ENCODE measurements around the gene C4orf50. TPM values are rescaled to one million over a fixed set of nuclear protein-coding genes. Genes with fewer than 3 reads are reported as not detected.

Gene C4orf50
- total and polyA plus RNA-seq, 7 donors = not detected

GRCh38 chr4:6032249-6033244 lies 14.3 kb upstream of the C4orf50 start:
- 42 to 54% (median 50%) methylated on average over 11 of the region's 11 CpGs for WGBS, 3 donors
- DNase-seq = no peak
- intact Hi-C loops (cut with DNase I) = no loop called here

GRCh38 chr4:6031846-6032245 lies 13.6 kb upstream of the C4orf50 start:
- 13 to 23% (median 17%) methylated on average over 5 of the region's 5 CpGs for WGBS, 3 donors
- DNase-seq = no peak
- no peaks in the 10 kb centered on the region for H3K27me3 ChIP-seq (ENCODE audit: insufficient read depth in 3 of 3, low read length in 2 of 3)
- no peak overlapping the region for H3K27ac ChIP-seq
- H3K4me3 ChIP-seq = no peak overlapping the region
- no peaks in the 10 kb centered on the region for H3K4me1 ChIP-seq
- no peaks in the 10 kb centered on the region for H3K9me3 ChIP-seq
- ATAC-seq = no peak
- no peak for TF ChIP-seq CTCF (IDR thresholded peaks at IDR 0.05)
- intact Hi-C loops (cut with DNase I) = no loop called here
- H3K36me3 ChIP-seq (ENCODE audit: insufficient read depth in 1 of 2, low read depth in 1 of 2) = no peaks in the 10 kb centered on the region

More at GRCh38 chr4:6032249-6033244, 14.3 kb upstream of the C4orf50 start:
- no peak for TF ChIP-seq CTCF (IDR thresholded peaks at IDR 0.05)
- no peak for ATAC-seq
- no peaks in the 10 kb centered on the region for H3K36me3 ChIP-seq (ENCODE audit: insufficient read depth in 1 of 2, low read depth in 1 of 2)
- H3K4me1 ChIP-seq = no peaks in the 10 kb centered on the region
- no peaks in the 10 kb centered on the region for H3K9me3 ChIP-seq
- no peaks in the 10 kb centered on the region for H3K27me3 ChIP-seq (ENCODE audit: insufficient read depth in 3 of 3, low read length in 2 of 3)
- H3K27ac ChIP-seq = no peak overlapping the region
- no peak overlapping the region for H3K4me3 ChIP-seq

GRCh38 chr4:6030679-6031078 lies 12.4 kb upstream of the C4orf50 start:
- no peak for ATAC-seq
- Histone ChIP-seq H3K9me3 (no peaks in the 10 kb centered on the region), H3K27ac (no peak overlapping the region), H3K4me1 (no peaks in the 10 kb centered on the region), H3K27me3 (ENCODE audit: insufficient read depth in 3 of 3, low read length in 2 of 3) (no peaks in the 10 kb centered on the region), H3K36me3 (ENCODE audit: insufficient read depth in 1 of 2, low read depth in 1 of 2) (no peaks in the 10 kb centered on the region), H3K4me3 (no peak overlapping the region)
- intact Hi-C loops (cut with DNase I) = no loop called here
- TF ChIP-seq CTCF (IDR thresholded peaks at IDR 0.05) = no peak
- no peak for DNase-seq
- WGBS, 3 donors = 83 to 88% (median 85%) methylated on average over 7 of the region's 7 CpGs

- H3K4me1 ChIP-seq = no peaks in the 10 kb centered on the region
- ATAC-seq = no peak
- no peak for DNase-seq
- 74 to 80% (median 74%) methylated on average over 6 of the region's 6 CpGs for WGBS, 3 donors
- no peaks in the 10 kb centered on the region for H3K36me3 ChIP-seq (ENCODE audit: insufficient read depth in 1 of 2, low read depth in 1 of 2)
- intact Hi-C loops (cut with DNase I) = no loop called here
- H3K9me3 ChIP-seq = no peaks in the 10 kb centered on the region
- no peak overlapping the region for H3K4me3 ChIP-seq
- TF ChIP-seq CTCF (IDR thresholded peaks at IDR 0.05) = no peak
- H3K27me3 ChIP-seq (ENCODE audit: insufficient read depth in 3 of 3, low read length in 2 of 3) = no peaks in the 10 kb centered on the region
- H3K27ac ChIP-seq = no peak overlapping the region
These were observed 11.0 kb upstream of the C4orf50 start for GRCh38 chr4:6029254-6029653.
